Keratinocyte (primary cell): ENCODE data around the gene HGFAC. TPM values are rescaled to one million over a fixed set of nuclear protein-coding genes. Genes with fewer than 3 reads are reported as not detected.

Experiments
- DNase-seq: peaks from one replicate; pipeline ENCODE4 v3.0.0-alpha.2; 2011; ENCODE audit warnings: low read depth, missing footprints, low spot score
- FAIRE-seq: peaks from 2 replicates; lab custom pipeline; 2011; peaks lifted over from hg19 to GRCh38; lab: Jason Lieb, UNC
- H2AFZ ChIP-seq: 2 replicates; pipeline ENCODE4 v1.6.0; 2012; ENCODE audit warnings: low read length, control low read depth, inconsistent platforms; ENCODE audit not compliant: control insufficient read depth
- H3K27ac ChIP-seq: 2 replicates; pipeline ENCODE4 v1.5.1; 2011; ENCODE audit warnings: low read length; ENCODE audit not compliant: control insufficient read depth, insufficient read depth
- H3K27me3 ChIP-seq: 3 replicates; pipeline ENCODE4 v1.6.0; 2011; ENCODE audit warnings: low read length; ENCODE audit not compliant: control insufficient read depth, insufficient read depth; ENCODE audit errors: extremely low read depth
- H3K36me3 ChIP-seq, 2 experiments: 2 replicates in 1 of 2; 3 replicates in 1 of 2; pipeline ENCODE4 v1.5.1; 2011; ENCODE audit warnings: low read length in 2 of 2, mild to moderate bottlenecking in 1 of 2; ENCODE audit not compliant: control insufficient read depth in 2 of 2, insufficient read depth in 2 of 2; ENCODE audit errors: extremely low read depth in 1 of 2
- H3K4me1 ChIP-seq: 3 replicates; pipeline ENCODE4 v1.5.1; 2011; ENCODE audit warnings: low read length; ENCODE audit not compliant: control insufficient read depth, insufficient read depth; ENCODE audit errors: extremely low read depth
- H3K4me2 ChIP-seq: 3 replicates; pipeline ENCODE4 v1.6.0; 2011; ENCODE audit warnings: low read depth, low read length; ENCODE audit not compliant: control insufficient read depth, insufficient read depth; ENCODE audit errors: extremely low read depth
- H3K4me3 ChIP-seq, 3 experiments: fragments of 200-600 bp in 1 of 3; sonication (generic) in 1 of 3; 2 replicates in 2 of 3; 3 replicates in 1 of 3; pipeline ENCODE4 v1.5.1; 2011 to 2016; ENCODE audit warnings: low read length in 3 of 3, mild to moderate bottlenecking in 3 of 3, control low read depth in 2 of 3, inconsistent platforms in 1 of 3, low read depth in 1 of 3, mixed read lengths in 1 of 3, mixed run types in 1 of 3, moderate library complexity in 1 of 3; ENCODE audit not compliant: control insufficient read depth in 2 of 3, insufficient read depth in 2 of 3; ENCODE audit errors: extremely low read depth in 1 of 3
- H3K79me2 ChIP-seq: 2 replicates; pipeline ENCODE4 v1.6.0; 2012; ENCODE audit warnings: low read length; ENCODE audit not compliant: control insufficient read depth, insufficient read depth
- H3K9ac ChIP-seq: 3 replicates; pipeline ENCODE4 v1.6.0; 2011; ENCODE audit warnings: low read length; ENCODE audit not compliant: control insufficient read depth, insufficient read depth; ENCODE audit errors: extremely low read depth
- H3K9me1 ChIP-seq: 3 replicates; pipeline ENCODE4 v1.6.0; 2011; ENCODE audit warnings: low read length; ENCODE audit not compliant: control insufficient read depth, insufficient read depth; ENCODE audit errors: extremely low read depth
- H3K9me3 ChIP-seq: 2 replicates; pipeline ENCODE4 v1.5.1; 2012; ENCODE audit warnings: low read depth, low read length; ENCODE audit not compliant: control insufficient read depth
- H4K20me1 ChIP-seq: 3 replicates; pipeline ENCODE4 v1.6.0; 2011; ENCODE audit warnings: low read length; ENCODE audit not compliant: control insufficient read depth, insufficient read depth; ENCODE audit errors: extremely low read depth
- EZH2 ChIP-seq: IDR thresholded peaks from one replicate; pipeline ENCODE4 v1.6.1; 2012; ENCODE audit warnings: inconsistent platforms, mild to moderate bottlenecking, low read length, moderate library complexity
- dilution Hi-C: fragments of 300-500 bp; cut with MboI; formaldehyde crosslinking; loops from one replicate; pipeline ENCODE4 v1.7.0; 2020; ENCODE audit warnings: low sequenced_read_pairs; ENCODE audit not compliant: extremely low pct_ligation_motif_present
- polyA plus RNA-seq, 5 experiments: library from polyadenylated mRNA; depleted of rRNA in 3 of 5; stranded (reverse) in 3 of 5; stranded (forward) in 1 of 5; unstranded in 1 of 5; fragments of >200 nt; gene quantifications; 1 replicate in 1 of 5; 2 replicates in 3 of 5; 3 replicates in 1 of 5; pipeline versions ENCODE4 v1.2.1 to v1.2.3, GENCODE V29; 2011 to 2012; ENCODE audit warnings: missing spikeins in 2 of 5, low read depth in 1 of 5, low replicate concordance in 1 of 5
- TF ChIP-seq, protein P1 (sequence below), 3 experiments: IDR thresholded peaks in 1 of 3; conservative IDR thresholded peaks in 1 of 3; optimal IDR thresholded peaks in 1 of 3; 2 replicates in 2 of 3; 3 replicates in 1 of 3; pipeline versions ENCODE3 to v1.5.1; 2011; ENCODE audit warnings: low read length in 3 of 3, mild to moderate bottlenecking in 3 of 3, moderate library complexity in 2 of 3, control low read depth in 1 of 3, inconsistent platforms in 1 of 3; ENCODE audit not compliant: insufficient read depth in 2 of 3; ENCODE audit errors: extremely low read depth in 1 of 3

The HGFAC gene
- polyA plus RNA-seq, 1 donor (not counting 4 experiments of a cell fraction or from before 2014, with no cell fraction given), result not detected

DNA sequence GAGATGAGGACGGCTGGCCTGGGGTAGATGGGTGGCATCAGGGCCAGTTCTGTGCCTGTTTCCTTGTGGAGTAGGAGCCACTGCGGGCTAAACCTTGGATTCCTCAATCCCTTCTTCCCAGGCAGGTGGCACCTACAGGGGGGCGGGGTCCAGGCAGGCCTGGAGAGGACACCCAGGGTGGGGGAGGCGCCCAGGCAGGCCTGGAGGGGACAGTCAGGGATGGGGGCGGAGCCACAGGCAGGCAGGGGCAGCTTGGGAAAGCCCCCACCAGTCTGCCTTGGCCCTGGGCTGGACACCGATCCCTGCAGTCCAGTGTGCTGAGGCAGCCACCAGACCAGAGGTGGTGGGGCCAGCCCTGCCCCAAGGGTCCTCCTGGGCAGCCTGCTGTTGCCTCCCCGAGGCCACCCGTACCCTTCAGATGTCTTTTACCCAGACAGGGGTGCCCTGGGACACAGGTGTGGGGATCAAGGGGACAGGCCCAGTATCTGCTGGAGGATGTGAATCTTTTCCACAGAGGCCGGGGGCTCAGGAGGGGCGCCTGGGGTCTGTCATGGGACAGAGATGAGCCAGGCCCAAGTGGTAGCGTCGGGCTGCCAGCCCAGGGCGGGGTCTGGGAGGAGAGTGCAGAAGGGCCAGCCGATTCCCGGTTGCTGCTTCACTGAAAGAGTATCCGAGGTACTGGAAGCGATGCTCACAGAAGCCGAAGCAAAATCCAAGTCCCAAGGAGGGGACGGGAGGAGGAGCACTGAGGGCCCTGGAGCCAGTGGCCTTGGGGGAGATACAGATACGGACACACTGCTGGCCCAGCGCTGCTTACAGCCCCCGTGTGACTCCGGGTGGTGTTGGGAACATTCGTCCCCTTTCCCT is 56.0 kb downstream of the HGFAC start:
- no peak overlapping the region for H3K9ac ChIP-seq
- no peak overlapping the region for H3K27ac ChIP-seq
- no peak overlapping the region for H3K4me2 ChIP-seq
- H3K36me3 ChIP-seq, result peaks cover 0 to 1% of the 10 kb centered on the region in 2 experiments
- dilution Hi-C loops, result no loop called here
- H3K4me1 ChIP-seq, result no peaks in the 10 kb centered on the region
- H3K4me3 ChIP-seq, result no peak overlapping the region
- no peaks in the 10 kb centered on the region for H3K79me2 ChIP-seq
- peaks cover 4% of the 10 kb centered on the region for H4K20me1 ChIP-seq
- FAIRE-seq, result no peak
- H3K9me3 ChIP-seq, result no peaks in the 10 kb centered on the region
- no peak for TF ChIP-seq EZH2
- TF ChIP-seq, protein P1, sequence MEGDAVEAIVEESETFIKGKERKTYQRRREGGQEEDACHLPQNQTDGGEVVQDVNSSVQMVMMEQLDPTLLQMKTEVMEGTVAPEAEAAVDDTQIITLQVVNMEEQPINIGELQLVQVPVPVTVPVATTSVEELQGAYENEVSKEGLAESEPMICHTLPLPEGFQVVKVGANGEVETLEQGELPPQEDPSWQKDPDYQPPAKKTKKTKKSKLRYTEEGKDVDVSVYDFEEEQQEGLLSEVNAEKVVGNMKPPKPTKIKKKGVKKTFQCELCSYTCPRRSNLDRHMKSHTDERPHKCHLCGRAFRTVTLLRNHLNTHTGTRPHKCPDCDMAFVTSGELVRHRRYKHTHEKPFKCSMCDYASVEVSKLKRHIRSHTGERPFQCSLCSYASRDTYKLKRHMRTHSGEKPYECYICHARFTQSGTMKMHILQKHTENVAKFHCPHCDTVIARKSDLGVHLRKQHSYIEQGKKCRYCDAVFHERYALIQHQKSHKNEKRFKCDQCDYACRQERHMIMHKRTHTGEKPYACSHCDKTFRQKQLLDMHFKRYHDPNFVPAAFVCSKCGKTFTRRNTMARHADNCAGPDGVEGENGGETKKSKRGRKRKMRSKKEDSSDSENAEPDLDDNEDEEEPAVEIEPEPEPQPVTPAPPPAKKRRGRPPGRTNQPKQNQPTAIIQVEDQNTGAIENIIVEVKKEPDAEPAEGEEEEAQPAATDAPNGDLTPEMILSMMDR (optimal IDR thresholded peaks at IDR 0.05 in 1 of 3, IDR thresholded peaks at IDR 0.05 in 1 of 3, conservative IDR thresholded peaks at IDR 0.05 in 1 of 3; ENCODE audit: extremely low read depth in 1 of 3, insufficient read depth in 2 of 3, low read length in 3 of 3), result no peak
- no peak overlapping the region for H2AFZ ChIP-seq
- H3K9me1 ChIP-seq, result no peaks in the 10 kb centered on the region
- no peak for DNase-seq
- H3K27me3 ChIP-seq, result peaks cover 27% of the 10 kb centered on the region

DNA sequence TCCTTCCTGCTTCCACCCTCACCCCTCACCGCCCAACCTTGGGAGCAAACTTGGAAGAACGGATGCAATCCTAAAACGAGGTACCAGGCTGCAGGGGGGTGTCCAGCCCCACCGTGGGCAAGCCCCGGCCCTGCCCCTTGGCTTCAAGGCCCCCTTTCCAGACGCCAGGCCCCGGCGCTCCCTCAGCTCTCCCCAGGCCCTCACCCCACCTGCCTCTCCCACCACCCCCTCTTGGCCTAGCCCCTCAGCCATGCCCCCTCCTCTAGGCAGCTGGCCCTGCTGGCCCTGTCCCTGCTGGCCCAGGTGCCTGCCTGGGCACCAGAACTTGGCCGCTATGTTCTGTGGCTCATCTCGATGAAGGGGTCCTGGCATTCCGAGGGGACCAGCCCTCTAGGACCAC is 56.6 kb downstream of the HGFAC start:
- Histone ChIP-seq H3K4me2 (no peak overlapping the region), H3K4me1 (no peaks in the 10 kb centered on the region), H3K4me3 (no peak overlapping the region), H3K9ac (no peak overlapping the region), H3K9me3 (no peaks in the 10 kb centered on the region), H3K27me3 (peaks cover 24% of the 10 kb centered on the region), H2AFZ (no peak overlapping the region), H3K79me2 (no peaks in the 10 kb centered on the region), H3K27ac (no peak overlapping the region), H3K36me3 (peaks cover 2 to 3% of the 10 kb centered on the region in 2 experiments), H3K9me1 (no peaks in the 10 kb centered on the region), H4K20me1 (peaks cover 4% of the 10 kb centered on the region)
- TF ChIP-seq, protein P1 (optimal IDR thresholded peaks at IDR 0.05 in 1 of 3, IDR thresholded peaks at IDR 0.05 in 1 of 3, conservative IDR thresholded peaks at IDR 0.05 in 1 of 3; ENCODE audit: extremely low read depth in 1 of 3, insufficient read depth in 2 of 3, low read length in 3 of 3), result no peak
- TF ChIP-seq EZH2, result no peak
- dilution Hi-C loops, result no loop called here
- no peak for FAIRE-seq
- no peak for DNase-seq

Other genes with a start within 250 kb of the HGFAC start
- 0.05 to 0.13 TPM in 2 of 3 replicates, not detected in the other for gene MSANTD1, start 192.8 kb upstream of the HGFAC start, polyA plus RNA-seq
- gene RGS12, start 148.9 kb upstream of the HGFAC start, polyA plus RNA-seq, result 25.2 to 43.6 TPM (median 34.0 TPM) in 3 replicates
- 0.13 to 0.19 TPM (median 0.13 TPM) in 3 replicates for gene DOK7, start 21.3 kb downstream of the HGFAC start, polyA plus RNA-seq
- 117 to 175 TPM (median 121 TPM) in 3 replicates for gene LRPAP1, start 90.5 kb downstream of the HGFAC start, polyA plus RNA-seq